ENCODE measurements around the gene NHEJ1. TPM values are rescaled to one million over a fixed set of nuclear protein-coding genes. Genes with fewer than 3 reads are reported as not detected.

NHEJ1 gene
- 16.7 and 18.5 TPM in 2 replicates for total RNA-seq (2014; rRNA removed)
- percentile 72 among the genes with signal in this experiment for Bru-seq, nascent RNA
- percentile 92 among the genes with signal in this experiment for BruChase-seq, experiment 1, labeled RNA remaining after a 6-hour chase
- percentile 91 among the genes with signal in this experiment for BruChase-seq, experiment 2, labeled RNA remaining after a 2-hour chase
- long read RNA-seq, transcript NHEJ1-201 (8 exons, 2,094 nt), result major isoform, 5 of 11 reads
- long read RNA-seq, partial matches to known transcripts, result 1 of 11 reads
- long read RNA-seq, other reads (novel, unspliced or antisense), result 5 of 11 reads

GRCh38 chr2:219160186-219161017 lies at the start of gene NHEJ1:
Gene NHEJ1, minus strand, starts transcription at chr2:219160815. Its CDS starts 2,453 bp downstream, at chr2:219158362.
- Histone ChIP-seq H3K27me3 (ENCODE audit: low read length) (no peaks in the 10 kb centered on the region), H3K4me1 (ENCODE audit: insufficient read depth, low read length) (peaks cover 26% of the 10 kb centered on the region), H3K9me3 (ENCODE audit: low read length) (no peaks in the 10 kb centered on the region), H2AFZ (ENCODE audit: low read length) (peak within 1 kb of the TSS; percentile 85), H4K20me1 (ENCODE audit: low read length) (no peaks in the 10 kb centered on the region), H3K79me2 (ENCODE audit: low read length) (0 out of 2 replicates have a peak, but pooled peaks cover 4% of the 10 kb centered on the region), H3K9me2 (replicated peaks; ENCODE audit: low read length) (no peaks in the 10 kb centered on the region), H3K9ac (ENCODE audit: low read length) (peak within 1 kb of the TSS; percentile 83), H3K27ac (ENCODE audit: low read length) (peak within 1 kb of the TSS; percentile 62), H3F3A (ENCODE audit: low read length, unreplicated experiment) (no peaks in the 10 kb centered on the region), H3K4me3 (ENCODE audit: low read length) (peak within 1 kb of the TSS; percentile 79), H3K36me3 (ENCODE audit: low read depth, low read length) (no peaks in the 10 kb centered on the region), H3K4me2 (ENCODE audit: low read length) (peak within 1 kb of the TSS; percentile 84)
- TF ChIP-seq CTCF (conservative IDR thresholded peaks at IDR 0.05; ENCODE audit: low read depth, low read length) (peak; percentile 90), EZH2 (IDR thresholded peaks at IDR 0.05; ENCODE audit: low read length, unreplicated experiment) (no peak)
- peak; percentile 92 for DNase-seq
- CTCF ChIA-PET, result interaction anchor here (0.6 to 0.9 kb wide), 4 partner anchors 81 to 150 kb away, joined by 3 to 4 read pairs (median 4); no protein-coding TSS in a partner anchor
- BruUV-seq (replicated peaks), result no TSS peak
- intact Hi-C loops (cut with micrococcal nuclease), result loop anchor here (1.0 to 10.0 kb wide), 7 partner anchors 11 to 224 kb away; partner anchors contain the start of genes CNPPD1, DNAJB2 and DNPEP
- POLR2A ChIA-PET (ENCODE audit: unreplicated experiment), result no interaction called here
- ATAC-seq, result peak; percentile 91

GRCh38 chr2:219209236-219210195 lies 48.9 kb upstream of the NHEJ1 start:
- Histone ChIP-seq H3K27me3 (ENCODE audit: low read length) (no peaks in the 10 kb centered on the region), H3K4me1 (ENCODE audit: insufficient read depth, low read length) (peaks cover 20% of the 10 kb centered on the region), H3K9me3 (ENCODE audit: low read length) (no peaks in the 10 kb centered on the region), H3F3A (ENCODE audit: low read length, unreplicated experiment) (no peaks in the 10 kb centered on the region), H3K79me2 (ENCODE audit: low read length) (peaks cover 5% of the 10 kb centered on the region; the same call in 1 of the 2 replicates), H3K36me3 (ENCODE audit: low read depth, low read length) (peaks cover 4% of the 10 kb centered on the region), H3K27ac (ENCODE audit: low read length) (no peak overlapping the region), H3K4me2 (ENCODE audit: low read length) (no peak overlapping the region), H4K20me1 (ENCODE audit: low read length) (no peaks in the 10 kb centered on the region), H3K9ac (ENCODE audit: low read length) (no peak overlapping the region), H3K9me2 (replicated peaks; ENCODE audit: low read length) (no peaks in the 10 kb centered on the region), H2AFZ (ENCODE audit: low read length) (no peak overlapping the region), H3K4me3 (ENCODE audit: low read length) (no peak overlapping the region)
- ChIA-PET CTCF (no interaction called here), POLR2A (ENCODE audit: unreplicated experiment) (no interaction called here)
- no peak for ATAC-seq
- intact Hi-C loops (cut with micrococcal nuclease), result no loop called here
- BruUV-seq (replicated peaks), result no TSS peak
- no peak for DNase-seq
- no peak for TF ChIP-seq EZH2phosphoT487 (IDR thresholded peaks at IDR 0.05; ENCODE audit: borderline replicate concordance, low read length)
- TF ChIP-seq CTCF (conservative IDR thresholded peaks at IDR 0.05; ENCODE audit: low read depth, low read length), result no peak
- TF ChIP-seq EZH2 (IDR thresholded peaks at IDR 0.05; ENCODE audit: low read length, unreplicated experiment), result no peak

Measured in PC-3 (cell line).